ENCODE data around the gene RGR. TPM values are rescaled to one million over a fixed set of nuclear protein-coding genes. Genes with fewer than 3 reads are reported as not detected.

Gene RGR
- total RNA-seq, 1 experiment from 2014 or later = not detected

GRCh38 chr10:84256510-84257342 lies 11.9 kb downstream of the RGR start:
- intact Hi-C loops (cut with micrococcal nuclease) = no loop called here
- no peaks in the 10 kb centered on the region for H3K79me2 ChIP-seq (ENCODE audit: insufficient read depth, low read length)
- CTCF ChIA-PET = interaction anchor here (0.7 to 2.4 kb wide), 11 partner anchors 11 to 280 kb away, joined by 3 to 15 read pairs (median 4); no protein-coding TSS in a partner anchor
- no peak overlapping the region for H3K4me3 ChIP-seq (replicated peaks in 1 of 2; ENCODE audit: low read depth in 1 of 2, low read length in 2 of 2)
- peaks cover 0 to 9% of the 10 kb centered on the region in 2 experiments; a peak in 2 of 4 replicates for H3K4me1 ChIP-seq (ENCODE audit: control insufficient read depth in 1 of 2, insufficient read depth in 2 of 2, low read length in 2 of 2)
- H3K9me3 ChIP-seq (ENCODE audit: control insufficient read depth in 1 of 2, insufficient read depth in 1 of 2, low read depth in 1 of 2, low read length in 2 of 2) = no peaks in the 10 kb centered on the region
- peak; percentile 91 for ATAC-seq
- no peaks in the 10 kb centered on the region for H3K36me3 ChIP-seq (ENCODE audit: control insufficient read depth in 1 of 2, insufficient read depth in 2 of 2, low read length in 2 of 2)
- BruUV-seq (replicated peaks) = no TSS peak
- H3K9me2 ChIP-seq (ENCODE audit: insufficient read depth) = no peaks in the 10 kb centered on the region
- peak overlapping the region; percentile 51 for H3K4me2 ChIP-seq (ENCODE audit: low read length)
- H4K20me1 ChIP-seq (ENCODE audit: insufficient read depth) = no peaks in the 10 kb centered on the region
- H2AFZ ChIP-seq (ENCODE audit: low read depth, low read length, poor library complexity, severe bottlenecking) = peak overlapping the region; percentile 91
- H3K9ac ChIP-seq (ENCODE audit: low read length) = no peak overlapping the region
- POLR2A ChIA-PET = no interaction called here
- no peaks in the 10 kb centered on the region for H3K27me3 ChIP-seq (ENCODE audit: insufficient read depth, low read length)
- RAD21 ChIA-PET (ENCODE audit: low non-redundant PET in 1 of 2, low total read pairs in 2 of 2, uncharacterized antibody in 2 of 2, unreplicated experiment in 2 of 2) = no interaction called here
- peak; percentile 46 for DNase-seq (ENCODE audit: low read depth, low spot score)
- no peak overlapping the region for H3K27ac ChIP-seq (ENCODE audit: low read depth, low read length)
- TF ChIP-seq TCF7L2 (IDR thresholded peaks at IDR 0.05; ENCODE audit: borderline replicate concordance, extremely low read depth, insufficient read depth, insufficient read length) (no peak), ZNF274 (IDR thresholded peaks at IDR 0.05; ENCODE audit: low read depth, low read length) (no peak), YY1 (IDR thresholded peaks at IDR 0.05; ENCODE audit: extremely low read depth, insufficient replicate concordance, low read depth, low read length) (no peak), CTCF (IDR thresholded peaks at IDR 0.05 in 2 of 3, conservative IDR thresholded peaks at IDR 0.05 in 1 of 3; ENCODE audit: borderline replicate concordance in 1 of 3, insufficient read depth in 1 of 3, low read depth in 2 of 3, low read length in 2 of 3) (peak; percentile 57 to 88 (median 85); a peak in 5 of 6 replicates), POLR2A (IDR thresholded peaks at IDR 0.05; ENCODE audit: borderline replicate concordance, extremely low read depth, insufficient read depth, insufficient read length) (no peak), RAD21 (IDR thresholded peaks at IDR 0.05; ENCODE audit: low read depth) (peak; percentile 55), EGR1 (IDR thresholded peaks at IDR 0.05; ENCODE audit: low read depth) (no peak), CBX3 (IDR thresholded peaks at IDR 0.05; ENCODE audit: low read depth) (0 out of 2 replicates have a peak, but pooled peaks have one; percentile 64), JUND (IDR thresholded peaks at IDR 0.05) (no peak), FOSL1 (IDR thresholded peaks at IDR 0.05; ENCODE audit: low read depth) (no peak), ATF3 (IDR thresholded peaks at IDR 0.05) (no peak), SRF (IDR thresholded peaks at IDR 0.05; ENCODE audit: low read depth) (no peak), ZBTB33 (IDR thresholded peaks at IDR 0.05; ENCODE audit: extremely low read depth, insufficient replicate concordance, low read length) (no peak), ZFX (IDR thresholded peaks at IDR 0.05) (no peak), SP1 (IDR thresholded peaks at IDR 0.05; ENCODE audit: low read depth) (no peak), EZH2 (IDR thresholded peaks at IDR 0.05) (no peak), CEBPB (IDR thresholded peaks at IDR 0.05; ENCODE audit: low read depth) (no peak), SIN3A (IDR thresholded peaks at IDR 0.05; ENCODE audit: low read depth) (no peak), ELF1 (IDR thresholded peaks at IDR 0.05; ENCODE audit: borderline replicate concordance, low read depth) (no peak), REST (IDR thresholded peaks at IDR 0.05; ENCODE audit: low read depth) (no peak)

All from HCT116 (cell line).